RWPE1 (cell line): Measurements from ENCODE around the gene ALK.

Experiments
- CTCF ChIA-PET: fragments of 350-600 bp; sonication (Branson Sonifier 250); formaldehyde crosslinking; extraction: SDS; loops from one replicate; lab custom pipeline; 2021; lab: Yijun Ruan, JAX
- POLR2A ChIA-PET: fragments of 400-600 bp; formaldehyde crosslinking; extraction: SDS; loops from one replicate; lab custom pipeline; 2020; ENCODE audit warnings: antibody characterized with exemption; ENCODE audit not compliant: low non-redundant PET; lab: Yijun Ruan, JAX
- DNase-seq: peaks from one replicate; pipeline ENCODE4 v3.0.0; 2012; ENCODE audit warnings: low spot score
- H3K27ac ChIP-seq: fragments of 450-650 bp; 2 replicates; pipeline ENCODE4 v1.5.1; 2017
- CTCF ChIP-seq: fragments of 450-650 bp; conservative IDR thresholded peaks from 2 replicates; pipeline ENCODE4 v1.5.1; 2017; ENCODE audit warnings: low read depth, mild to moderate bottlenecking

The ALK gene

GRCh38 chr2:29462293-29462692 is 459.1 kb downstream of the ALK start:
- POLR2A ChIA-PET = no interaction called here
- peak; percentile 8 for DNase-seq
- CTCF ChIA-PET = no interaction called here
- TF ChIP-seq CTCF = no peak
- no peak overlapping the region for H3K27ac ChIP-seq

DNA sequence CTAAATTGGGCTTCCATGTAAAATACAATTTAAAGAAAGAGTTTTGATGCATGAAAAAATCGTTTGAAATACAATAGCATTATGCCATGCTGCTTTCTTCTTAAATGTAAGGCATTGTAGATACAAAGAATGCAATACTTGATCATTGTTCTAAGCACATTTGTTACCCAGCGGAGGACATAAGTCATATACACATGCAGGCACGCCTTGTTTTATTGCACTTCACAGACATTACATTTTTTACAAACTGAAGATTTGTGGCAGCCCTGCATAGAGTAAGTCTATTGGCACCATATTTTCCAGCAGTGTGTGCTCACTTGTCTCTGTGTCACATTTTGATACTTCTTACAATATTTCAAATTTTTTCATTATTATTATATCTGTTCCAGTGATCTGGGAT is 461.2 kb downstream of the ALK start:
- TF ChIP-seq CTCF = no peak
- no peak overlapping the region for H3K27ac ChIP-seq
- CTCF ChIA-PET = no interaction called here
- no peak for DNase-seq
- POLR2A ChIA-PET = no interaction called here

DNA sequence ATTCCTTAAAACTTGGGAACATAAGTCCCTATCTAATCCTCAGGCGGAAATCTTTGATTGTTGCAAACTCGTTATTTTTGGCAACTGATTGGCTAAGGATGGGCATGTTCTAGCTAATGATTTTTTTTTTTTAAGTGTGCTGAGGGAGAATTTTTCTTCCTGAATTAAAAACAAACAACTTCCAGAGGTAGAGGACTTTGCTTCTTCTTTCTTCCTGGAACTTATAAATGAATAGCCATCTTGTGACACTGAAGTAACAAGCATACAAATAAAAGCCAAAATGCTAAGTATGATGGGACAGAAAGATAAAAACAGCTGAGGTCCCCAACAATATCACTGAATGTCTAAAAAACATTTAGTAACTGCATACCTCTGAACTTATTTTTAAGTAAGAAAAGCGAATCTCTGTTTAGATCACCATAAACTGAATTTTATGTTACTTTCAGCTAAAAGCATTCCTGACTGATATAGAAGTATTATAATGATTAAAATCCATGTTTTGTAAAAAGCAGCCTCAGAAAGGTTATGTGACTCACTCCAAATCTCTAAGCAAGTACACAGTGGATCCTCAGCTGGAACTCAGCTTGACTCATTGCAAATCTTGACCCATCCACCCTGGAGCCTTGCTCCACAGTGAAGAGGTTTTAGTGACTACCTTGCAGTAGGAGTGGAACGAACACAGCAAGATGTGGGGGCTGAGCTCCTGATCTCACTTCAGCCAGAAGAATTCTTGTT is 461.8 kb downstream of the ALK start:
- no peak for TF ChIP-seq CTCF
- ChIA-PET POLR2A (no interaction called here), CTCF (interaction anchor here (0.6 kb wide), 2 partner anchors 378 to 397 kb away, joined by 3 to 4 read pairs; no protein-coding TSS in a partner anchor)
- no peak overlapping the region for H3K27ac ChIP-seq
- peak; percentile 13 for DNase-seq

DNA sequence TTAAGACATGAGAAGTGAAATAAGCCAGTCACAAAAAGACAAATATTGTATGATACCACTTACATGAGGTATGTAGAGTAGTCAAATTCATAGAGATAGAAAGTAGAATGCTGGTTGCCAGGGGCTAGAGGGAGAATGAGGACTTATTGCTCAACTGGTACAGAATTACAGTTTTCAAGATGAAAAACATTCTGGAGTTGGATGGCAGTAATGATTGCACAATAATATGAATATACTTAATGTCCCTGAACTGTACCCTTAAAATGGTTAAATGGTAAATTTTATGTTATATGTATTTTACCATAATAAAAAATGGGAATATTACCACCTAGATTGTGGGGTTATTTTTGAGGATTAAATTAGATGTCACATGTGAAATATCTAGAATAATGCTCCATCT is 465.0 kb downstream of the ALK start:
- H3K27ac ChIP-seq = no peak overlapping the region
- ChIA-PET CTCF (interaction anchor here (0.6 kb wide), 1 partner anchor 8 kb away, joined by 4 read pairs; no protein-coding TSS in a partner anchor), POLR2A (no interaction called here)
- TF ChIP-seq CTCF = no peak
- DNase-seq = no peak

GRCh38 chr2:29455200-29455860 is 466.1 kb downstream of the ALK start:
- CTCF ChIA-PET = no interaction called here
- no peak for TF ChIP-seq CTCF
- POLR2A ChIA-PET = no interaction called here
- DNase-seq = no peak
- H3K27ac ChIP-seq = no peak overlapping the region

DNA sequence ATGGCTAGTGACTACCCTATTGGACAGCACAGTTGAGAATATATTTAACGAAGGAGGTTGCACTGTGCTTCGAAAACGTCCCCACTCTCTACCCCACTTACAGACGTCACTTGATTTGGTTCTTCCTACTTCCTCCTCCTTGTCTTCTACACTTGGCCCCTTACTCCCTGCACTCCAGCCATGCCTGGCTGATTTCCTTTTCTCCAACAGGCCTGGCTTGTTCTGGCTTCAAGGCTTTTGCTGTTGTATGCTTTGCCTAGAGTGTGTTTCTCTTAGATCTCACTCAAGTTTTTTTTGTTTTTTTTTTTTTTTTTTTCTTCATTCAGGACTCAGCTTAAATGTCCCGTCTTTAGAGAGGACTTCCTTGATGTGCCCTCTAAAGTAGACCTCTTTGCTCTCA is 469.4 kb downstream of the ALK start:
- POLR2A ChIA-PET = no interaction called here
- TF ChIP-seq CTCF = no peak
- no peak overlapping the region for H3K27ac ChIP-seq
- CTCF ChIA-PET = interaction anchor here (0.6 kb wide), 1 partner anchor 583 kb away, joined by 7 read pairs; no protein-coding TSS in a partner anchor
- DNase-seq = no peak
